GM18858 (cell line): ENCODE results near the gene ADCY2.

Experiments used
- ATAC-seq: cut with Tn5 transposase; IDR thresholded peaks from one replicate; pipeline ENCODE4 v1.9.1; 2021; ENCODE audit not compliant: unreplicated experiment

Gene ADCY2

DNA sequence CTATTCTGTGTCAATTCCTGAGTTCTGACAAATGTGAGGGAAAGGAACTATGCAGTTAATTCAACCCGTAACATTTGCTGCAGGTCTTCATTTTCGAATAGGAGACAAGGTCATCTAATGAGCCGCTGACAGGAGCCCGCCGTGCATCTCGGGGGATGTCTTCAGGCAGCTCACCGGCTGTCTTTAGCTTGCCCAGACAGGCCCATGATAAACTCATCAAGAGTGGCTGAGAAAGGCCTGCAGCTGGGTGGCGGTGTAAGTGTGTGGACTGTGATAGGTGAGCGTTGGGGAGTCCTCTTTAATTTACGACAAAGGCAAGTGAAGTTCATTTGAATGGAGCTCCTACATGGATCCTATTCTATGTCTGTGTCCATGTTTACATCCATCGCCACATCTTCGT lies 190.5 kb downstream of the ADCY2 start:
- ATAC-seq, result no peak

GRCh38 chr5:7589800-7590199 lies 193.9 kb downstream of the ADCY2 start:
- no peak for ATAC-seq

DNA sequence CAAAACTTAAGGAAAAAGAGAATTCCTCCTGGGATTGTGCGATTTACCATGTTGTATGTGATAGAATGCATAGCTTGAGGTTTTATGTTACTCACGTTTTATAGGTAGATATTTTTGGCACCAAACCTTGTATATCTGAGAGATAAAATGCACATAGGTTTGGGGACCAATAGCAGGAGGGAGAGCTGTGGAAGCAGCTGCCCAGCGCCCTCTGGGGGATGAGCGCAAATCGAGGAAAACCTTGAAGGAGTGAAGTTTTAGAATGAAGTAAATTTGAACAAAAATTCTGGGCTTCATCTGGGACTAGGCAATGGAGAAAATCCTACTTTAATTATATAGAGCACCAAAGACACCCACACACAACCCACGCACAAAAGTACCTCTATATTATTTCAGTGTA lies 197.0 kb downstream of the ADCY2 start:
- no peak for ATAC-seq

DNA sequence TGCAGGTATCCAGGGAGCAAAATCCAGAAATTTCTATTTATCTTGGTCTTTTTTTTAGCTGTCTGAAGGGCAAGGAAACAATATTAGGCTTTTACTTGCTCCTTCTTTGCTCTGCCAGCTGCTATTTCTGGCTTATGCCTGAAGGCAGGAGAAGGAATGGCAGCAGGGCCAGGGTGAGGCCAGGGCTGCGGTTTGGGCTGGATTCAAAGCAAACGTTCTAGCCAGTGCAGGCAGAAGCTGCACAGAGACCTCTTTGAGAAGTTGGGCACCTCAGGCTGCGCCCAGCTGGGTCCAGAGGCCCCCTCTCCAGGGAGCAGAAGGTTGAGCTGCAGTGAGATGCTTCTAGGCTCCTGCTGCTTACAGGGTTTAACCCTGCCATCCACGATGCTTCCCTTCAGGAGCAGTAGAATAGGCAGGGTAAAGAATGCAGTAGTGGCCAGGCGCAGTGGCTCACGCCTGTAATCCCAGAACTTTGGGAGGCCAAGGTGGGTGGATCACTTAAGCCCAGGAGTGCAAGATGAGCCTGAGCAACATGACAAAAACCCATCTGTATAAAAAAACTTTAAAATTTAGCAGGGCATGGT lies 201.2 kb downstream of the ADCY2 start:
- no peak for ATAC-seq

- no peak for ATAC-seq
Observed at GRCh38 chr5:7606840-7607465, 211.0 kb downstream of the ADCY2 start.

DNA sequence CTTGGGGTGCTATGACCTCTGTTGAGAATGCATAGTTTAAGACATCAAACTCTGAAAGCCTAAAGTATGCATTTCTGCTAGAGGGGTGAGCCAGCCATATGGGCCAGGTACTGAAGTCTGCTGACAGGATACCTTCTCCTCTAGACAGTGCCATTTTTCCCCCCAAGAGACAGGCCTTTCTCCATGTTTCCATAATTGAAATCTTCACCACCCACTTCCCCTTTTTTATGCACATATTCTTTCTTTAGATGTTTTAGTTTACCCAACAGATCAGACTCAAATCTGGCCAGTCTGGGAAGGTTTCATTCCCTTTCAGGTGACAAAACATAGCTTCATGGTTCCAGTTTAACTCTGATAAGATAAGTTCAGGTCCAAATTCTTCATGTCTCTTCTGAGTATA lies 212.8 kb downstream of the ADCY2 start:
- ATAC-seq, result no peak

GRCh38 chr5:7609726-7610125 lies 213.8 kb downstream of the ADCY2 start:
- no peak for ATAC-seq

DNA sequence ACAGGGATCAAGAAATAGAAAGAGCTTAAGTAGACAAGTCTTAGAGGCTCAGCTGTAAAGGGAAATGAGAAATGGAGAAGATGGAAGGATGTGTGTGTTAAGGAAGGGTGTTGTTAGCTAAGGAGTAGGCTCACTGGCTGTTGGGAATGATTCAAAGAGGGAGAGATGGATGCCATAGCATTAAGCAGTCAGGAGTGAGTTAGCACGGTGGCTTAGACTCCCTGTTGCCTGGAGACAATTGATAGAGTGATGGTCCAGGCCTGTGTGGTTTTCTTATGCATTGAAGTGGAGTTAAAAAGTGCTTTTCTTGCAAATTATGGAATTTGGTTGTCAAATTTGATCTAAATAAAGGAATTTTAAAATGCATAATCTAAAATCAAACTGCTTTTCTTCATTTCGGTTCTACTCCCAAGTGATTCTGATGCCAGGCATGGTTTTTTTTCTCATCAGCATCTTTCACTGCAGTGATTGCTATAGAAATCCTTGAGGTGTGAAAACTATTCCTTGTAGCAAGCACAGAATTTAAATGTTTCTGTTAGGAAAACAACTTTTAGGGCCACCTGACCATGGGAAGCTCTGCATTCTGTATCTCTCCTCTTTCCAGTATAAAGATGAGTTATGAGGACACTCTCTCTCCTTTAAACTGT lies 214.7 kb downstream of the ADCY2 start:
- no peak for ATAC-seq

DNA sequence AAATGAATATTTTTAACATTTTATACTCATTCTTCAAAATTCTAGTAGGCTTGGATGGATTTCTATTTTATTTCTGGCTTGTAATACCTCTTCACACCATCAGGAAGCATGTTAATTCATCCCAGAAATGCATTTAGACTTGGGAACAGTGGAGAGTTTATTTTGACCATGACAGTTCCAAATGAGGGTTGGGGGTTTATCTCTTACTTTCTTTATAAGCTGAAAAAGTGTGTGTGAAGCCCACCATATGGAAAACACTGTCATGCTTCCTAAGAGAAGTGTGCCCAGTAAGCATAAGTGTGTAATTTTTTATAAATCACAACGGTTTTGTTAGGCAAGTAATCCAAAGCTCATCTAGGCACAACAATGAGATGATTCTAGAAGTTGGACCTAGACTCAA lies 215.6 kb downstream of the ADCY2 start:
- no peak for ATAC-seq

- no peak for ATAC-seq
Observed at GRCh38 chr5:7615566-7616061, 219.7 kb downstream of the ADCY2 start.

GRCh38 chr5:7616897-7617296 lies 221.0 kb downstream of the ADCY2 start:
- no peak for ATAC-seq

GRCh38 chr5:7622498-7622897 lies 226.6 kb downstream of the ADCY2 start:
- no peak for ATAC-seq

GRCh38 chr5:7625740-7626139 lies 229.8 kb downstream of the ADCY2 start:
- ATAC-seq, result no peak

DNA sequence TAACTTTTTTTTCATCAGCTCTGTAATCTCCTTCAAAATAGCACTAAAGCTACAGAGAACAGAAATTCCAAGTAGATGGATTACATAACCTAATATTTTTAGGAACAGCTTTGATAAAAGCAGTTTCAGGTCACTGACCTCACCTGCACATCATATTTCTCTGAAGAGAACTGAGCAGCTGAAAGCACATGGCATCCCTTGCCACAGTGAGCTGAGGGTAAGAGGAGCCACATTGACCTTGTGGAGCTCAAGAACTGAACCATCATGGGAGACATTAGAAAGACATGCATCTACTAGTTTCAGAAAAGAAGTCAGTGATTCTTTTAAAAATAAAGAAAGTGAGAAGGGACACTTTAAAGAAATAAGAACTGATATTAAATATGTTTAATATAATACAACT lies 232.3 kb downstream of the ADCY2 start:
- no peak for ATAC-seq

GRCh38 chr5:7628820-7629219 lies 232.9 kb downstream of the ADCY2 start:
- ATAC-seq, result no peak

- ATAC-seq, result no peak
Observed at GRCh38 chr5:7629561-7629960, 233.6 kb downstream of the ADCY2 start.

- ATAC-seq, result no peak
Observed at GRCh38 chr5:7634837-7635236, 238.9 kb downstream of the ADCY2 start.

GRCh38 chr5:7638456-7638855 lies 242.5 kb downstream of the ADCY2 start:
- ATAC-seq, result no peak

- no peak for ATAC-seq
Observed at GRCh38 chr5:7642029-7642428, 246.1 kb downstream of the ADCY2 start.

DNA sequence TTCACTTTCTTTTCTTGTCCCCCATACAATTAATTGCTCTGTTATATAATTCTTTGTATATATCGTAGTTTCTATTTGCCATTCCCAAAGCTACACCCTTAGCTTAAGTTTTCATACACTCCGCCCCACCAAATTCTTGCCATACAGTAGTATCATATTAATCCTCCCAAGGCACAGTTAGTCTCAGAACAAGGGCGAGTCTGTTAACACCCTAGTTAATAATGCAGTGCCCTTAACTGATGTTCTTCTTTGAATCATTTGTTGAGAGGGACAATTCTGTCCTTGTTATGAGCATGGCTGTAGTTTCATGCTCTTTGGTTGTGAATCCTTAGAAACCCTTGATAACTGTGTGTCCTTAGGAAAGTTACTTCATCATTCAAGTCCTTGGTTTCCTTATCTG lies 248.8 kb downstream of the ADCY2 start:
- ATAC-seq, result no peak

DNA sequence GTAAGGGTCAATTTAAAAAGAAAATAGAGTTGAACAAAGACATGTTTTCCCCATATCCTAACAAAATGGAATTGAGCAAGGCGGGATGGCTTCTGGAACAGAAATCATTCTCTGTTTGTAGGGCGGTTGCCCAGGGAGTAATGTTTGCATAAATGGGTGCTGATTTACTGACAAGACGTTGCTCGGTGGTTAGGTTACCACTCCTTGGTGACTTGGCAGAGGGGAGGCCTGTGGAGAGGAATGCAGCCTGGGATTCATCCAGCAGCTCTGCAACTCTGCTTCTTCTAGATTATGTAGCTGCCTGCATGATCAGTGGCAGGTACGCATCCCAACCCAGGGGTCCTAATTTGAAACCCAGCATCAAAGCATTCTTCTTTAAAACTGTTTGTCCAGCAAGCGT lies 254.8 kb downstream of the ADCY2 start:
- ATAC-seq, result no peak

DNA sequence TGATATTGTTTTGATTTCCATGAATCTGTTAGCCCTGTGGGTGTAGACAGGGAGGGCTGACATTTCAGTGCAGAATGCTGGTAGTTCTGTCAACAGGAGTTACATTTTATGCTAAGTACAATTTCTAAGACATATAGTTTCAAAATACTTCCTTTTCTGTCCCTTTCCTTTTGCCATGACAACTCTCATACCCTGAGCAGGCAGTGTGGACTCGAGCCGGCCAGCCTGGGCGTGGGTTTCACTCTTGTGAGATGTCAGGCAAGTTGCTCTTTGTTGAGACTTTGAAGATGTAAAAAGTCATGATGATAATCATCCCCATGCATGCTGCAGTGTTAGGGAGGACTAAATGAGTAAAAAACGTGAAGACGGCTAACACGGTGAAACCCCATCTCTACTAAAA lies 257.1 kb downstream of the ADCY2 start:
- no peak for ATAC-seq

- no peak for ATAC-seq
Observed at GRCh38 chr5:7657153-7657552, 261.2 kb downstream of the ADCY2 start.
